IPS-NIHi11 (cell line): ENCODE measurements around the gene WNT3A.
A peak's percentile ranks its signal among the peaks of the same experiment; 100 is the strongest.

ENCODE experiments used
- DNase-seq: peaks from one replicate; pipeline ENCODE4 v3.0.0; 2012; ENCODE audit warnings: mixed read lengths, low spot score

The WNT3A gene

DNA sequence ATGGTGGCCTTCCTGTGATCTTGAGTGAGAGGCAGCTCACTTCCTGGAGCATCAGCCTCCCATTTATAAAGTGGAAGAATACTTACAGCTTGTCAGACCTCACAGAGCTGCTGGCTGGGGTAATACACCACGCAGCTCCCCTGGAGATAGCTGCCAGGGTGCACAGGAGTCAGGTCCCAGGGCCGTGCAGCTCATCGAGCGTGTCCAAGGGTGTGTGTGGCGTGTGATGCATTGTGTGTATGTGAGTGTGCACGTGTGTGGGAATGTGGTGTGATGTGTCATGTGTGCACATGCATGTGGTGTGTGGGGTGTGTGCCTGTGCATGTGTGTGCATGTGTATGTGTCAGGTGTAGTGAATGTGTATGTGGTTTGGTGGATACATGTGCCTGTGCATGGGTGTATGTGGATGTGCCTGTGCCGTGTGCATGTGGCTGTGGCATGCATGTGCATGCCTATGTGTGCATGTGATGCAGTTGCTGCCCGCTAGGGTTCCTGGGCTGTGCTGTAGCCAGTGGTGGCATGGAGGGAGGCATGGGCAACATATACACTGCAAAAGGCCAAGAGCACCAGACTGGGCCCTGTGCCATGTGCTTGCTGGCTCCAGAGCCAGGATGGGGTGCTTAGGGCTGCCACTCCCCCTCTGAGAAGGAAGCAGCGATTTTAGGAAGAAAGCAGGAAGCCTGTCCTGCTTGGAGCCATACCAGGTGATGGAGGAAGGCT lies 24.6 kb downstream of the WNT3A start:
- no peak for DNase-seq

DNA sequence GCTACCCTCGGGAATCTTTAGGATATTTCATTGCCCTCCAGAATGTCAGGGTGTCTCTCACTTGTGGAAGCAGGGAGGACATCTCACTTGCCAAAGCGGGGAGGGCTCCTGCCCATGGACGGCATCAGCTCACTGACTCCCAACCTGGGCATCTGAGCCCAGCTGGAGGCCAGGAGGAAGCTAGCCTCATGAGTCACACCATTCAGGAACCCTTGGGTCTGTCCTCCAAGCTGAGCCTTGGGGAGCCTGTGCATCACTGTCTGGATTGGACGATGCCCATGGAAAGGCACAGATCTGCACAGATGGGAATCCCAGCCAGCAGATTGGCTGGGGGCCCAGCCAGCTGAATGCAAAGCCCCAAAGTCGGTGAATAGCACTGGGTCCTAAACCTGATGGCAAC lies 25.2 kb downstream of the WNT3A start:
- no peak for DNase-seq

DNA sequence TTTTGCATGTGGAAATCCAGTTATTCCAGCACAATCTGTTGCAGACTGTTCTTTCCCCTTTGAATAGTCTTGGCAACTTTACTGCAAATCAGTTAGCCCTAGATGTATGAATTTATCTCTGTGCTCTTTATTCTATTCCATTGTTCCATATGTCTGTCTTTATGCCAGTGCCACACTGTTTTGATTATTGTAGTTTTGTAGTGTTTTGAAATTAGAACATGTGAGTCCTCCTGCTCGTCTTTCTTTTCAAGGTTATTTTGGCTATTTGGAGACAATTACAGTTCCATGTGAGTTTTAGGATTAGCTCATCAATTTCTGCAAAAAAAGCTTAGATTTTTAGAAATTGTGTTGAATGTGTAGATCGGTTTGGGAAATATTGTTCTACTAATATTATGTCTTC lies 26.6 kb downstream of the WNT3A start:
- DNase-seq, result no peak

DNA sequence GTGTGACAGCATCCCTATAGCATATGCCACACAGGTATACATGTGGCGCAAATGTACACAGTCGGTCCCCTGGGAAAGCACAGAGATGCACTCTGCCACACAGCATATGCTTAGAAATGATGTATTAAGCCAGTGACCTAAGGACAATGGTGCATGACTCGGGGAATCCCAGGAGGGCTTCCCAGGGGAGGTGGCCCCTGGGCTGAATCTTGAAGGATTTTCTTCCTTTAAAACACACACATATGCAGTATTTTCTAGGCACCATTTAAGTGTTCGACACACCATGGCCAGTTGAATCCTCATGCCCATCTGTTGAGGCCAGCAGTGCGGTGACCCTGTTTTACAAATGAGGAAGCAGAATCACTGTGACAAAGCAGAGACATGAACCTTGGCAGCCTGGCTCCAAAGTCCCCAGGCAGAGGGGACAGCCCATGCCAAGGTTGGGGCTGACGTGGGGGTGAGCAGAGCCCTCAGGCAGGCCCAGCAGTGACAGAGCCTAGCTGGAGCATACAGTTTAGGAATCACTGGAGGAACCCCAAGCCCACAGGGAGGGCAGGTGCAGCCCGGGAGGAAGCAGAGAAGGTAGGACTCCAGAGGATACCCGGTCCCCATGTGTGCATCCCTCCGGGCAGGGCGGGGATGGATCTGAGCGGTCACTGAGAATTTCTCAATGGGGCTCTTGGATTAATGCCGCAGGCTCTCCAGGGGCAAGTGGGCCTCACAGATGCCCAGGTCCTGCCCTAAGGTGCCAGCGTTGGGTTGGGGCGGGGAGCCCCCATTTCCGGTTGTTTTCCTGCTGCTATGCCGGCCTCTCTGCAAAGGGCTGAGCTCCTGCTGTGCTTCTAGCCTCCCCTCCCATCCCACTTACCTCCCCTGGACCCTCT lies 28.4 kb downstream of the WNT3A start:
- DNase-seq, result no peak

DNA sequence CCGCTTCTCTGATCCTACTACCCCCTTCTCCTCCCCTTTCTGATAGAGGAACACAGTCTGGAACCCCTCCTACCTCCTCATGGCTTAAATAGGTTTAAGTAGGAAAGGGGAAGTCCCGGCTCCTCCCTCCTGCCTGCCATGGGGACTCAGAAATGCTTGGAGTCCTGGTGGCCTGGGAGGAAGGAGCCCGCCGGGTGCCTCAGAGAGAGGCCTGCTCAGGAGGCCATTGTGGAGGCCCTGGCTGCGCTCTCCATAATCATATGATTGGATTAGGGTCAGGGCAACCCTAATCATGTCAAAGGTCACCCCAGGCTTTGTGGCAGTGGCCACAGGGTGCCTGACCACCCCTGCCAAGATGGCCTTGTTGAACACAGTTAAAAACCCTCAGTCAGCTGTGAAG lies 29.0 kb downstream of the WNT3A start:
- DNase-seq, result no peak

DNA sequence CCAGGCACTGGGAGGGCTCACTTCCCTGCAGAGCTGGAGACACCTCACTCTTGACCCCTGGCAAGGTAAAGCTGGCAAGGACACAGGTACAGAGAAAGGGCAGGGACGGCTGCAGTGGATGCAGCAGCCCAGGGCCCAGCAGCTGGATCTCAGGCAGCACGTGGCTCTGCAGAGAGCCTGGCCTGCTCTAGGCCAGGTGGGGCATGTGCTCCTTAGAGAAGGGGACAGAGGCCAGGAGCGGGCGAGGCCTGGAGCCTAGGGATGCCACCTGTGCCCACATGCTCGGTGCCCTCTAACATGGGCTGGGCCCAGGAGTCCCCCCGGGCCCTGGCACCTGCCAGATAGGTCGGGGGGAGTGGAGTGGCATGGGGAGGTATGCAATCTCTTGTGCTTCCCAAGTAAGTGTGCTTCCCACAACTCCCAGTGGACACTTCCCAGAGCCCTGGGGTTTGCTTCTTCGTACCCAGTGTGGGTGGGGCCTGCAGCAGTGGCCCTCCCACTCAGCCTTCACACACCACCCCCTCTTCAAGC lies 30.0 kb downstream of the WNT3A start:
- DNase-seq, result no peak

DNA sequence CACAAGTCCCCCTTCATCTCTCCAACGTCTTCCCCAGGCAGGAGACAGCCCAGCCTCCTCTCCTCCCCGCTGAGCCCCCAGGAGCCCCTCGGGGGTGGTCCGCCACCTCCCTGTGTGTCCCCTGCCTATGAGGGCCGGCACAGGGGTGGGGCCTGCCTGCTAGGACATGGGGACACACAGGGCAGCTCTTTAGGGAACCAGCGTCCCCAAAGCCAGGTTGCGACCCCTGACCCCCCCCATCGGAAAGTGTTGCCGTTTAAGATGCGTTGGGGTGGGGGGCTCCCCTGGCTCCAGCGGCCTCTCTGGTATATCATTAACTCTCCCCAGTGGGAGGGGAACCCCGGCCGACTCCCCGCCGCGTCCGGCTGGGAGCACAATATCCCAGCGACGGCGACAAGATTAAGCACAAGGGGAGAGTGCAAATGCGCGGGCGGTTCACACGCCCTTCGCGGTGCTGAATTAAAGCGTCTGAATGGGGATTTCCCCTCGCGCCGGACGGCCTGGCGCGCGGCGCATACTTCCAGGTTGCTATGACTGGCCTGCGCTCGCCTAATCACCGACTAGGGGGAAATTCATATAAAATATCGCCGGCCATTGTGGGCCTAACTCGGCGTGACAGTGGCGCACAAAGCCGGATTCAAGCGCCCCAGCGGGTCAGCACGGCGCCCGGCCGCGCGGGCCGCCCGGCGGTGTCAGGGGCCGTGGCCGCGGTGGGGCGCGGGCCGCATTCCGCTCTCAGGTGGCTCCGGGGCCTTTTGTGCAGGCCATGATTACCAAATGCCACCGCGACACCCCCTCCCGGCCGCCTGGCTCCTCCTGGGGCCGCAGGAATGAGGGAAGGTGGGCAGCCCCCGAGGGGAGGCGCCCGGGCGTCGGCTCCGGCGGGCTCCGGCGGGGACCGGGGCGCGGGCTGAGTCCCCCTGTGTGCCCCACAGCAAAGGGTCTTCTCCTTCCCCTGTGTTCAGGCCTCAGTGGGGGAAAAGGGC lies 30.9 kb downstream of the WNT3A start:
- DNase-seq, result peak; percentile 82

DNA sequence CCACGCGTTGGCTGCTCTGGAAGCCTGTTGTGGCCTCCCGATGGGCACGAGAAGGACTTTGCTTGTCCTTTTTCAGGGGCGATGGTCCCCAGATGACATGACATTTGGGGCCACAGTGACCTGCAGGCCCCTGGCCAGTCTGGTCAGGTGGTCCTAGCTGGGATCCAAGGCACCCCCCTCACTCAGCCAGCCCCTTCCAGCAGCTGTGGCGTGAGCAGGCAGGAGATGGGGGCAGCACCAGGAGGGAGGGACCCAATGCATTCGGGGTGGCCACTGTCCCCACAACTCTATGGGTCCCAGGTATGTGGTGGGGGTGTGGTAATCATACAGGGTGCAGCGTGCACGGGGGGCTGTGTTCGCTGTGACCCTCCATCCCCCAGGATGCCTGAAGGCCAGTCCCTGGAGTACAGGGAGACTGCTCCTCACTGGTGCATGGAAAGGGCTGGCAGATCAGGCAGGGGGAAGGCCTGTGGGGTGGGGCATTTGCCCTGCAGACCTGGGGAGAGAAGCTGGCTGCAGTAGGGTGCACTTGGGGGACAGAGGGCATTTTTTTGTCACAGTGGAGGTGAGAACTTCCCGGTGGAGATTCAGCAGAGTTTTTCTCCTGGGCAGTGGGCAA lies 31.7 kb downstream of the WNT3A start:
- no peak for DNase-seq

DNA sequence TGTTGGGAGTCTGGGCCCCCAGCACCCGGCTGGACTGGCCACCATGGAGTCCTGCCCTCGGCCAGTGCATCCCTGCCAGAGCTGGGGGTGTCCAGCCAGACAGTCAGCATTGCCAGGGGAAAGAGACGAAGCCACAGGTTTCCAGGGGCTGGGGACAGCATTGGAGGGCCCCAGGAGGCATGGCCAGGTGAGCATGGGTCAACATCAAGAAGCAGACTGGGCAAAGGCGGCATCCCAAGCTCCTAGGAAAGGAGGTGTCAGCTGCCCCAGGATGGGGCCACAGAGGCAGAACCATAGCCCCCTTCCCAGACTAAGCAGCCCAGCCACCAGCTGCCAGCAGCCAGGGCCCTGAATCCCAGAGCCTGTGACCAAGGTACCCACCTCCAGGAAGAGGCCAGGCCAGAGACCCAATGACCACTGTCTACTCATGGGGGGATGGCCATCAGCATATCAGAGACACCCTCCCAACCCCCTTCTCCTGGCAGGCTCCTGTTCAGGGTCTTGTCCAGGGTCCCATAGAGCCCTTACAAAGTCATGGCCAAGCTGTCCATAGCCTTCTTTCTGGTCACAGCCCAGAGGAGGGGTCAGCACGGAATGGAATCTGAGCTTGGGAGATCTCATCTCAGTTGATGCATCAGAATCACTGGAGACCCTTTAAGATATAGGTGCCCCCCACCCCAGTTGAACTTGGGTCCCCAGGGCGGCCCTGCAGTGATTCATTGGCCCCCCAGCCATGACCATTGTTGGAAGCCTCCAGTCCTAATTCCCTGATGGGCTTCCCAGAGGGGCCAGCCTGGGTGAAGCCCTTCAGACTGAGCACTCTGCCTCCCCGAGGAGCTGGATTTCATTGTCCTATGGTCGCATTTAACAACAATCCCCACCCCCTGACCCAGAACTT lies 32.5 kb downstream of the WNT3A start:
- no peak for DNase-seq

DNA sequence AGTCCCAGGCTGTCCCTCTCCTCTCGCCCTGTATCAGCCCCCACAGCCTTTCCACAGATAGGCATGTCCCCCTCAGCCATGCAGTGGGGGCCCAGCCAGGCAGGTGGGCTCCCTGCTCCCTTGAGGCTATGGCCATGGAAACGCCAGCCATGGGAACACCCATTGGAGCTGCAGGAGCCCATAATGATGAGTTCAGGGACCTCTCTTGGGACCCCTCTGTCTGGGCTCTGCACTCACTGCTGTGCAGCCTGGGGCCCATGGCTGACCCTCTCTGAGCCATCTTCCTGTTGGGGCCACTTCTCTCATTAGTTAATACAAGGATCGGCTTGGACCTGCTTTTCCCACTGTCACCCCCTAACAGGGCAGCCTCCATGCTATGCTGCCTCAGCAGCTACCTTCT lies 33.2 kb downstream of the WNT3A start:
- DNase-seq, result no peak

DNA sequence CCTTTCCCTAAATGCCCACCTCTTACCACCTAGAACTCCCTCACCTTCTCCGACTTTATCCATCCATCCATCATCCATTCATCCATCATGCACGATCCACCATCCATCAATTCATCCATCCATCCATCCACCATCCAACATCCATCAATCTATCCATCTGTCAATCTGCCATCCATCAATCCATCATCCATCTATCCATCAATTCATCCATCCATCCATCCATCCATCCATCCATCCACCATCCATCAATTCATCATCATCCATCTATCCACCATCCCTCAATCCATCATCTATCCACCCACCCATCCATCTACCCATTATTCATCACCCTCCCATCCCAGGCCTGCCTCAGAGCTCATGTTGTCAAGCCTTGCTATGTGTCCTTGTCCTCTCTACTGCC lies 34.5 kb downstream of the WNT3A start:
- no peak for DNase-seq

DNA sequence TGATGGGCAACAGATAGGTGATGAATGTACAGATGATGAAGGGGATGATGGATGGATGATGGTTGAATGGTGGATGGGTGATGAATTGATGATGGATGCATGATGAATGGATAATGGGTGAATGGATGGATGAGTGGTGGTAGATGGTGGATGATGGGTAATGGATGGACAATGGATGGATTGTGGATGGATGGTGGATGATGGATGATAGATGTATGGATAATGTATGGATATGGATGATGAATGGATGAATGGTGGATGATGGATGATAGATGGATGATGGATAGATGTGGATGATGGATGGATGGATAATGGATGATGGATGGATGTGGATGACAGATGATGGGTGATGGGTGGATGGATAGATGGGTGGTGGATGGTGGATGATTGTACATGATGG lies 35.7 kb downstream of the WNT3A start:
- DNase-seq, result no peak

DNA sequence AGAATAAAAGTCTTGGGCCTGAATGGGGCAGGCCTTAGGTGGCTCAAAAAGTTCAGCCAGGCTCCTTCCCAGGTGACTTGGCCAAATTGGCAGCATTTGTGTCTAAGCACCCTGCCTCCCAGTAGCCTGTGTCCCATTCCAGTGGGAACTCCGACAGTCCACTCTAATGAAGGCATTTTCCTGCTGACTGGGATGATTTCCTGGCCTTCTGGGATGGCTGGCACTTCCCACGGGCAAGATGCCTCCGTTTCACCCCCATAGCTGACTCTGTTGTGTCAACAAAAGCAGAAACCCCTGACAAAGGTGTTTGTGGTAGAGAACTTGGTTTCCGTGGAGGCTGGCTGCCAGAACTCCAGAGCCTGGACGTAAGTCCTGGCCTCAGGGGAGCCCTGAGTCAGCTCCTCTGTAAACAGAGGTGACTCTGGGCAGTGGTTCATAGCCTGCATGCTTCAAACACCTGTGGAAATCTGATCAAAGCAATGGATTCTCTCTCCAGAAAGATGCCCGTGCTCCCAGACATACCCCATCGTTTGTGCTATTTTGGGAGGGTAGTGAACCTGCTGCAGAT lies 36.6 kb downstream of the WNT3A start:
- no peak for DNase-seq

DNA sequence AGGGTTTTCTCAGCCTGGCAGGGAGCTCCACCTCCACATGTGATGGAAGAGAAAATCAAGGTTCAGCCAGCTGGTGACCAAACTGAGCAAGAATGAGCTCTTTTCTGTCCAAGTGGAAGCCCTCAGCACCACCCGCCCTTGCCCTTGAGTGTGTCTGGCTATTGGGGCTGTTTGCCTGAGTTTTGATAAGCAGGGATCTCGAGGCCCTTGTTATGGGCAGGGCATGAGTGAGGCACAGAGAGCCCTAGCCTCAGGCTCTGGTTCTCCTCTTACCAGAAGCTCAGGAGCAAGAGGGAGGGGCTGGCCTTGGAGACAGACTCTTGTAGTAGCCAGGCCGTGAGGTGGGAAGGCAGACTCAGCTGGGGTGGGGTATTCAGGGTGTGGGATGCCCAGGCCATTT lies 38.2 kb downstream of the WNT3A start:
- no peak for DNase-seq

DNA sequence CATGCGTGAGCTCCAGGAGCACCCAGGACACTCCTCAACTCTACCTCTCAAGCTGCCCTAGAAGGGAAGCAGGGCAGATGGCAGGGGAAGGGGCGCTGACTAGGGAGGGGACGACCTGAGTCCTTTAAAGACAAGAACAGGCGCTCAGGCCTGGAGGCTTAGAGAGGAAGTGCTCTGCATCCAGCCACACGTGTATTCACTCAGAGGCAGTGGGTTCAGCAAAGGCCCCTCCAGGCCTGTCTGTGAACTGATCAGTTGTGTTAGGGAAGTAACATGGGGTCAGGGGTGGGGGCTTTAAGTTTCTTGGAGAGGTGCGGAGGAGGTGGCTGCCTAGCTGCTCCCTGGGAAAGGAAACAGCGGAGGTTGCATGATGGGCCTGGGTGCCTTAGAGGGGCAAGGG lies 38.6 kb downstream of the WNT3A start:
- no peak for DNase-seq

DNA sequence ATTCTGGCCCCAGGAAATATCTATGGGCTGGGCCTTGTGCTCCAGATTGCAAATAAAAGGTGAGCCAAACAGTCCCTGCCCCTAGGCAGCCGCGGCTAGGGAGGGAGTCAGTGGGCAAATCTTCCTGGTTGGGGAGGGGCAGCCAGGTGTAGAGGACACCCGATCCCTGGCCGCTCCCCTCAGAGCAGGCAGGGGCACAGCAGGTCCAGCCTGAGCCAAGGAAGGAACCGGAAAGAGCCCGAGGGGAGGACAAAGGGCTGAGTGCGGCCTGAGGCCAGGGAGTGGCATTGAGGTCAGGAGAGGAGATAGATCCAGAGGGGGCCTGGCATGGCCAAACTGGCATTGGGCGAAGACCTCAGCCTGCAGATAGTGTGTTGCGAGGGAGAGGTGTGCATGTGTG lies 39.1 kb downstream of the WNT3A start:
- DNase-seq, result peak; percentile 58

DNA sequence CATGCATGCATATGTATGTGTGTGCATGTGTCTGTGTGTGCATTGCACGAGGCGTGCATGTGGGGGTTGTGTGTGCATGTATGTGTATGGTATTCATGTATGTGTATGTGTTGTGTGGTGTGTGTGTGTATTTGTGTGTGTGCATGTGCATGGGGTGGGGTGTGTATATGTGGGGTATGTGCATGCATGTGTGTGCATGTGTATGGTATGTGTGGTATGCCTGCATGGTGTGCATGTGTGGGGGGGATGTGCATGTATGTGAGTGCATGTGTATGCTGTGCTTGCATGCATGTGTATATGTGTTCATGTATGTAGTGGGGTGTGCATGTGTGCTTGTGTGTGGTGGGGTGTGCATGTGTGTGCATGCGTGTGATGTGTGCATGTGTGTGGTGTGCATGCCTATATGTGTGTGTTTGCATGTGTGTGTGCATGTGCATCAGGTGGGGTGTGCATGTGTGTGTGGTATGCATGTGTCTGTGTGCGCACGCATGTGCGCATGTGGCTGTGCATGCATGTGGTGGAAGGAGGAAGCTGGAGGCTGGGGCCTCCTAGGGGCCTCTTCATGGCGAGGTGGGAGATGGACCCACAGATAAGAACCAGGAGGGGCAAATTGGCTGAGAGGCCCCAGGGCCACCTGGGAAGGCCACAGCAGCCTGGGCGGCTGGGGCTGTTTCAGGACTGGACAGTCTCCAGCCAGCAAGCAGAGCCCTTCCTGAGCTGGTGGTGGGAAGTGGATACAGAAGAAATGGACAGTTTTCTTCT lies 39.8 kb downstream of the WNT3A start:
- DNase-seq, result no peak

DNA sequence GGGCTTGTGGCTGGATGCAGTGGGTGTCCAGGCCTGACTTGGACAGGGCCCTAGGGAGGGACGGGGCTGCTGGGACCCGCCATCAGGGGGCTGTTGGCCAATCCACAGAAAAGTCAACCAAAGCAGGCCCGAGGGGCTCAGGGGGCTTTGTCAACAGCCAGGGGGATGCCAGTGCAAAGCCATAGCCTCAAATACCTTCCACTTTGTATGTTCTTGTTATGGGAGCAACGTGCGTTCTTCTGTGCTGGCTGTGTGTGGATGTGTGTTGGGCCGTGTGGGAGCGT lies 40.3 kb downstream of the WNT3A start:
- no peak for DNase-seq

DNA sequence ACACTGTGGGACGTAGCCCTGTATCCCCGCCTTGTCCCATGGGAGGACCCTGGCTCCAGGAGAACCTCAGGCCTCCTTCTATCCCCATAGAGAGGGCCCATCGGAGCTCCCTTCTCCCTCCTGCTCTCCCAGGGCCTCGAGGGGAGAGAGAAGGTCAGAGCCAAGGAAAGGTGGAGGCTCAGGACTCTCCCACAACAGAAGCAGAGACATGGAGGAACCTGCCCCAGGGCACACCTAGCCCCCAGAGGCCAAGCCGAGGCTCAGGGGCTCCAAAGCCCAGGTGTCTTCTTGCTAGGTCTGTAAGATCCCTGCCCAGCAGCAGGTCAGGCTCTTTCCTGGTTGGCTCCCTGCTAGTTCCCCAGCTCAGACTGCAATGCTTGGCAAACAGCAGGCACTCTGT lies 41.3 kb downstream of the WNT3A start:
- no peak for DNase-seq
